Stimulated activated CD8-positive, alpha-beta memory T cell treated with anti-CD3 and anti-CD28 coated beads, Interleukin-7, amount 100 ng/mL, for 48 hours (primary cell): ENCODE results near the gene FANCM.
"Not testable (repeated sequence)": the region's sequence is repeated elsewhere in the genome, so short reads cannot be mapped to it uniquely, and the experiment has no call there.

Source experiments
- DNase-seq, 2 donors: peaks; one replicate each; pipeline ENCODE4 v3.0.0-alpha.2; 2020; ENCODE audit warnings: low read depth in 1 of 2; ENCODE audit errors: extremely low read depth in 1 of 2

FANCM gene

DNA sequence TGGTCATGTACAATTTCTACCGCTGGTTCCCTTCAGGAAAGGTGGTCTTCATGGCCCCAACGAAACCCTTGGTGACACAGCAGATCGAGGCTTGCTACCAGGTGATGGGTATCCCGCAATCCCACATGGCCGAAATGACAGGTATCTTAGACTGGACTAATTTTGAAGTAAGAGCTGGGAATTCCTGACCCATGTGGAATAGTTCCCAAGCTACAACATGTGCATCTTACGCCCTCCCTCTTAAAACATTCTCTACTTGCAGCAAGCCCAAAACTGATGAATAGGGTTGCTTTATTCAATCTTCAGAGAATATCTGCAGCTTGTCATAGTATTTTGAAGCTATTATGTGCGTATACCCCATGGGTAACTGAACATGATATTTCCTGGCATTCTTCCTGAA lies 669 bp downstream of the FANCM start:
- DNase-seq, result no peak

DNA sequence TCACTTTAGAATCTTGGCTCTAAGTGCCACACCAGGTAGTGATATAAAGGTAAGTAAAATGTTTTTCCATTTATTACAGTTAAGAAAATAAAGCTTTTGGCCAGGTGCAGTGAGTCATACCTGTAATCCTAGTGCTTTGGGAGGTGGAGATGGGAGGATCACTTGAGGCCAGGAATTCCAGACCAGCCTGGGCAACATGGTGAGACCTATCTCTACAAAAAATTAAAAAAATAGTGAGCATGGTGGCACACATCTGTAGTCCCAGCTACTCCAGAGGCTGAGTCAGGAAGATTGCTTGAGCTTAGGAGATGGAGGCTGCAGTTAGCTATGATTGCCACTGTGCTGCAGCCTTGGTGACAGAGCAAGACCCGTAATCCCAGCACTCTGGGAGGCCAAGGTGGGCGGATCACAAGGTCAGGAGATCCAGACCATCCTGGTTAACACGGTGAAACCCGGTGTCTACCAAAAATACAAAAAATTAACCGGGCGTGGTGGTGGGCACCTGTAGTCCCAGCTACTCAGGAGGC lies 5.0 kb downstream of the FANCM start:
- DNase-seq, result no peak

DNA sequence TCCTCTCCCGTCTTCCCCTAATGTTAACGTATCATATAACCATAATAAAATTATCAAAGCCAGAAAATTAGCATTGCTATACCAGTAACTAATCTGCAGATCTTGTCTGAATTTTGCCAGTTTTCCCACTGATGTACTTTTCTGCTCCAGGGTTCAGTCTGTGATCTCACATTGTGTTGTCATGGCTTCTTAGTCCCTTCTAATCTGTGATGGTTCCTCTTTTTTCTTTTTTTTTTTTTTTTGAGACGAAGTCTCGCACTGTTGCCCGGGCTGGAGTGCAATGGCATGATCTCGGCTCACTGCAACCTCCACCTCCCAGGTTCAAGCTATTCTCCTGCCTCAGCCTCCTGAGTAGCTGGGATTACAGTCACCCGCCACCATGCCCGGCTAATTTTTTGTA lies 6.4 kb downstream of the FANCM start:
- DNase-seq, result not testable (repeated sequence)

DNA sequence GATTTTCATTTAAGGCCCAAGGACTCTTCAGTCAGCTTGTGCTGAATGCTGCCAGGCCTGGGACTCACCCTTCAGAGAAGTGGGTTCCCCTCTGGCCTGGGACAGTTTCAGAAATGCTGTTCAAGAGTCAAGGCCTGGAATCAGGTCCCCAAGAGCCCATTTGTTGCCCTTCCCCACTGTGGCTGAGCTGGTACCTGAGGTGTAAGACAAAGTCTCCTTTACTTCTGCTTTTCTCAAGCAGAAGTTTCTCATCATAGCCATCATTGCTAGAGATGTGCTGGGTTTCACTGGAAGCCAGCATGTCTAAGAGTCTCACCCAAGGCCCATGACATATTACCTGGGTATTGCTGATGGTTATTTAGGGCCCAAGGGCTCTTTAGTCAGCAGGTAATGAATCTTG lies 8.9 kb downstream of the FANCM start:
- no peak for DNase-seq

DNA sequence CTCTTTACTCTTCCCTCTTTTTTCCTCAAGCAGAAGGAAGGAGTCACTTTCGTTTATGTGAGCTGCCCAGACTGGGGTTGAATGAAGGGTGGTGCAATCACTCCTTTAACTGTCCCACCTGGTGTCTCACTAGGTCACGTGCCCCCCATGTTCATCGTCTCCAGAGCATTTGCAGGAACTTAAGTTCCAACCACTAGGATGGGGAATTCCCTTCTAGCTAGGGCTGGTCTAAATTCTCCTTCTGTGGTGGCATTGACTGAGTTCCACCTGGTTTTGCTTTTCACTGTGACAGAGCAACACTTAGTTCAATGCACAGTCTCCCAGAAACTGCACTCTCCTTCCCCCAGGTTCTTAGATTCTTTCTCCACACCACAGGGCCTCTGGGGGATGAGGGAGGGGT lies 9.5 kb downstream of the FANCM start:
- DNase-seq, result no peak

DNA sequence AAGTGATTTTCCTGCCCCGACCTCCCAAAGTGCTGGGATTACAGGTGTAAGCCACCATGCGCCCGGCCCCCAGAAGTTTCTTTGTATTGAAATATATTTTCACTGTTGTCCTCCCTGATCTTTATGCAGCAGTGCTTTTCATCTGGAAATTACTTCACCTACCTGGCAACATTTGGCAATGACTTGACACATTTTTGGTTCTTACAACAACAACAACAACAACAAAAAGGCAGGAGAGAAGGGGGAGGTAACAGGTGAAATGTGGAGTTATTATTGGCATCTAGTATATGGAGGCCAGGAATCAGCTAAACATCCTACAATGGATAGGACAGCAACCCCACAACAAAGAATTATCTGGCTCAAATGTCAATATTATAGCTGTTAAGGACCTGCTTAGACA lies 13.9 kb downstream of the FANCM start:
- no peak for DNase-seq

DNA sequence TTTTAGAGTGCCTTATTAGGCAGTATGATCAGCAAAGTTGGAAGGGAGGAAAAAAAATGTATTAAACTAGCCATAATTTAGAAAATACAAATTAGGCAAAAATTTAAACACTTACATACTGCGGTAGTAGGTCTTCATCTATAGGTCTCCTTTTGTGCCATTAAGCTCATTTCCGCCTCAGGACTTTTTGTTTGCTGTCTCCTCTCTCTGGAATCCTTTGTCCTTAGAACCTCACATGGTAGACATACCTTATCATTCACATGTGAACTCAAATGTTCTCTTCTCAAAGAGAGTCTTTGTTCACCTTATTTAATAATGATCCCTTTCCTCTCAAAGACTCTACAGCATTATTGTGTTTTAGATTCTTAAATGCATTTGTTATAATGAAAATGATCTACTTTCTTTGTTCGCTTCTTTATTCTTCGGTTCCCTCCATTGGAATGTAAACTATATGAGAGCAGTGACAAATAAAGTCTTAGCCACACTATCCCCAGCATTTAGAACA lies 14.7 kb downstream of the FANCM start:
- DNase-seq, result no peak

DNA sequence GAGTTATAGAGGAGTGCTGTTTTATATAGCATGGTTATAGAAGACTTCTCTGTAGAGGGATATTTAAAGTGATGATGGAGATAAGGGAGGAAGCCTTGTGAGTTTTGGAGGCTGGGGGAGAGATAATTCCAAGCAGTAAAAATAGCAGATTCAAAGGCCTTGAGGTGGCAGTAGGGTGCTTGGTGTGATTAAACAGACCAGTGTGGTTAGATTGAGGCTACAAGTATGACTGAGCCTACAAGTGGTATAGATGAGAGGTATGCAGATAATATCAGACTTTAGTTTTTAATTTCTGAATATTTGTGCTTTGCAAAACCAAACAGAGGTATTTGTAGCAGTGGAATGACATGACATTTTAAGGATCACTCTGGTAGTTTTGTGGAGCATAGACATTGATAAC lies 20.3 kb downstream of the FANCM start:
- no peak for DNase-seq

DNA sequence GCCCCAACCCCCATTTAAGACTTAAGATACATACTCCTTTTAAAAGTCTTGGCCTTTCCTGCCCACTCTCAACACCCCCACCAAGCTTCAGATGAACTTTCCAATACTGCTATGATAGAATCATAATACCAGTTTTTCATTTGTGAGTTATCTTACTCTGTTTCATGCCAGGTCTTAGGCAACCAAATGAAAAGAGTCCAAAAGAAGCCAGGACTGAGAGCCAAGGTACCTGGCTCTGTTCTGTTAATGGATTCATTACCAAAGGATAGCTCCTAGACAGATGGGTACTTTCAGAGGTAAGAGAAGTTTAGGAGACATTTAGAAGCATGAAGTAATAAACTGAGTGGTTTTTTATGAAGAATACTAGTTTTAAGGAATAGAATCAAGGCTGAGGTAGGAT lies 34.2 kb downstream of the FANCM start:
- DNase-seq, result no peak

DNA sequence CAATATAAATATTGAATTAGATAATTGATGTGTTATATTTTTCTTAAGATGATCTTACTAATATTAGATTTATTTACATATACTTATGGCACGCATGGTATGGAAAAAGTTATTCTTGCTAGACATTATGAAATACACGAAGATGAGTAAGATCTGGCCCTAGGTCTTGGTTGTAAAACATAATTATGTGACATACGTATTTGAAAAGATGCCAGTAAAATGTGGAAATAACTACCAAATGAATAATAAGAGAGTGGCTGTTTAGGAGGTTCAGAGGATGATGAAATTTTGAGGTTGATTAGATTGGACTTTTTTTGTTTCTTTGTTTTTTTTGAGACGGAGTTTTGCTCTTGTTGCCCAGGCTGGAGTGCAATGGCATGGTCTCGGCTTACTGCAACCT lies 41.3 kb downstream of the FANCM start:
- no peak for DNase-seq

DNA sequence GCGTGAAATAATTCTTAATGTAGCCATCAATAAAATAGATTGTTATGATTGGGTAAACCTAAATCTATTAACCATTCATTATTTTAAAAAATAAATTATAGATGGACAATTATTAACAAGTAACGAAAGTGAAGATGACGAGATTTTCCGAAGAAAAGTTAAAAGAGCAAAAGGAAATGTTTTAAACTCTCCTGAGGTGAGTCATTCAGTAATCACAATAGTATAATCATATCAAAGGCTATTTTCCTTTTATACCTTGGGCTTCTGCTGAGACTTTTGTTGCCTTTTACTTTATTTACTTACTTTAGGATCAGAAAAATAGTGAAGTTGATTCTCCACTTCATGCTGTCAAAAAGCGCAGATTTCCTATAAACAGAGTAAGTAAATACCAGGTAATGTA lies 45.6 kb downstream of the FANCM start:
- no peak for DNase-seq

DNA sequence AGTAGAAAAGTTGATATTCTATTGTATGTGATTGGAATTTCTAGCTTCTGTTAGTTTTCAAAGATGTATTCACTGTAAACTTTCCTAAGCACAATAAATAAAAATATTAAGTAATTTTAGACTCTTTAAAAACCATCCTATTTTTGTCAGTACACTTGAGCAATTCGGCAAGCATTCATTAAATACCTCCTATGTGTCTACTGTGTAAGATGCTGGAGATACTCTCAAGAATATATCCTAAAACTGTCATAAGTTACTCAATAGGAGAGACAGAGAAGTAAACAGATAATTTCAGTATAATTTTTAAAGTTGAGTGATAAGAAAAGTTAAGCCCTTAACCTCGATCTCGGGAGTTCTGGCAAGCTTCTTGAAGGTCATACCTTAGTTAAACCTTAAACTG lies 46.1 kb downstream of the FANCM start:
- no peak for DNase-seq

DNA sequence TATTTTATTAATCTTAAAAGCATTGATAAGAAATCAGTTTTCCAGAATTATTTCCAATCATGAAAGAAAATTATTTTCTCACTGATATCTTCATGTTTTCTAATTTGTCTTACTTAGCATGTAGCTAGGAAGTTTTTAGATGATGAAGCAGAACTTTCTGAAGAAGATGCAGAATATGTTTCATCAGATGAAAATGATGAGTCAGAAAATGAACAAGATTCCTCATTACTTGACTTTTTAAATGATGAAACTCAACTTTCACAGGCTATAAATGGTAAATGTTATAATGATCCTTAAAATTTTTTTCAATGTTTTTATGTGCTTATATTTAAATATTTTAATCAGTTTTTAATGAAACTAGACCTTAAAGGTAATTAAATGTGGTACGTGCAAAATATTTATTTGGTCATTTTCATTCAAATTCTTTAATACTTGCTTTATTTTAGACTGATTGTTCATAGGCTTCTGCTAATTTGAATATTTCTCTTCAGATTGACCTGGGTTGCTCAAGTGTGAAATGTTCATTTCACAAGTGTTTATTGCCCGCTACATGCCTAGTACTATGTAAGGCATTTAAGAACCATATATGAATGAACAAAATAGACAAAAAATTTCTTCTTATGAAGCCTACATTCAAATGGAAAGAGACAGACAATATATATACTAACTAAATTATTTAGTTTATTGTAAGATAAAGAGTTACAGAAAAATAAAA lies 49.5 kb downstream of the FANCM start:
- DNase-seq, result no peak

DNA sequence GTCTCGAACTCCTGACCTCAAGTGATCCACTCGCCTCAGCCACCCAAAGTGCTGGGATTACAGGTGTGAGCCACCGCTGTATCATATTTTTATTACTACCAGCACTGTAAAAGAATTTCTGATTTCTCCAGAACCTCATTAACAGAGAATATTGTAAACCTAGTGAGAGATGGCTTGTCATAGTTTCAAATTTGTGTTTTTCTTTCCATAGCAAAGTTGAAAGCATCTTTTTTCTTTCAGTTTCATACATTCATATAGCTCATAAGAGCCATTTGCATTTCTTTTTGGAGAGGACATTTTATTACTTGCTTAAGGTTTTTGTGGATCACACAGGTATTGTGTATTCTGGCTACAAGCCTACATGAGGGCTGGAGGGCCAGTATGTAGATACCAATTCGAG lies 59.2 kb downstream of the FANCM start:
- DNase-seq, result no peak

DNA sequence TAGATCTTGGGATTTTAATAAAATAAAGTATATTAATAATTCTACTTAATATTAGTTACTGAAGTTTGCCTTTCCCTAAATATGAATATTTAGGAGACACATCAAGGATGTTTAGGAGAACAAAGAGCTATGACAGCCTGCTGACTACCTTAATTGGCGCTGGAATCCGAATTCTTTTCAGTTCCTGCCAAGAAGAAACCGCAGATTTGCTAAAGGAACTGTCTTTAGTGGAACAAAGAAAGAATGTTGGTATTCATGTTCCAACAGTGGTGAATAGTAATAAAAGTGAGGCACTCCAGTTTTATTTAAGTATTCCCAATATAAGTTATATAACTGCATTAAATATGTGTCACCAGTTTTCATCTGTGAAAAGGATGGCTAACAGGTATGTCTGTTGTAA lies 62.8 kb downstream of the FANCM start:
- no peak for DNase-seq

DNA sequence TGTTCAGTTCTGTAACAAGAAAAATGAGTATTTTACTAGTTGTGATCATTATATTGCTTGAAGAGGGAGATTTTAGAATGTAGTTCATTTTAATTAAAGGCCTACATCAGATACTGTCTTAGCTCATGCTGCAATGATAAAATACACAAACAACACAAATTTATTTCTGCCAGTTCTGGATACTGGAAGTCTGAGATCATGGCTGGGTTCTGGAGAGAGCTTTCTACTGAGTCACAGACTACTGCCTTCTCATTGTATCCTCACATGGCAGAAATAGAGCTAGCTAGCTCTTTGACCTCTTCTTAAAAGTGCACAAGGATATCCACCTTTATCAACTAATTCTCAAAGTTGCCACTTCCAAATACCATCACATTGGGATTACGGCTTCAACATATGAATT lies 63.5 kb downstream of the FANCM start:
- no peak for DNase-seq

DNA sequence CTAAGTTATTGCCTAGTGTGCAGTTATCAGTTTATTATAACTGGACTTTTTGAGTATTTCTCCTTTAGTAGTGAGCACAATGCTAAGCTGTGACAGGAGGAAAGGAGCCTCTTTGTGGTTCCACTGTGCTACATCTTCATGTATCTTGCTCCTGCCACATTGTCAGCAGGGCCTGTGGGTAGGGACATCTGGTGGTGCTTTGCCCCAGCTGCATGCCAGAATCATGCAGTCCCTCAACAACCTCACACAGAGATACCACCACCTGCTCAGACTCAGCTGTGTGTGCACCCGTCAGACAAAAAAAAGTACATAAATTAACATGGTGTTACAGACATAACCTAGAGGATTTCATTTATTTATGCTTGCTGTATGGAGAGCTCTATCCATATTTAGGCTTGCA lies 66.2 kb downstream of the FANCM start:
- peak in 1 of 2 donors; percentile 10 for DNase-seq

DNA sequence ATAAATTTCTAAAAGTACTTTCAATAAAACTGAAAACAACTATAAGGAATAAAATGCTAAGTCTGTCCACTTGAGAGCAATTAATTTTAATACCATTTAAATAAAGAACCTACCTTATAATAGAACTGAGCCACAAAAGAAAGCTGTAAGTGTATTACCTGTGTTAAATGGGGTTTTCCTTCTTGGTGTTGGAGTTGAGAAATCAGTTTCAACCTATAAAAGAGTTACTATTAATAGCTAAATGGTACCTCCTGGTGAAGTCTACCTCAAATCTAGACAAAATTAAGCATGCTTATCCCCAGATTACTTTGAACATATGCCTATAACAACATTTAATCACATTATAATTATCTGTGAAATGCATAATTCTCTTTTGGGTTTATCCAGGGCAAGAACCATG lies 68.5 kb downstream of the FANCM start:
- no peak for DNase-seq

DNA sequence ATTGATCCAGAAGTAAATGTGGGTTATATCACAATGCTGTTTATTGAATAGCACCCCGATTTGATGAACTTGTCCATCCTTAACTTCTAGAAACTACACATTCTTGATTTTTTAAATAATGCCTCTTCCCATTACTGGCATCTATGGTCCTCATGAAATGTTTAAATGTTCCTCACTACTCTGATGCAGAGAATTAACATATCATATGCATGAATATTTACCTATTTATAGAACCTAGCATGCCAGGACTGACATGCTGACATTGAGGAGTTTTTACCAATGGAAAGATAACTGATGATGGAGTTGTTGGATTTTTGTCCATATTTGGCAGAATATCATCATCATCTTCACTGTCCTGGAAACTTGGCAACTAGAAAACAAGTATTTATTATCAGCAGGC lies 74.4 kb downstream of the FANCM start:
- DNase-seq, result no peak

DNA sequence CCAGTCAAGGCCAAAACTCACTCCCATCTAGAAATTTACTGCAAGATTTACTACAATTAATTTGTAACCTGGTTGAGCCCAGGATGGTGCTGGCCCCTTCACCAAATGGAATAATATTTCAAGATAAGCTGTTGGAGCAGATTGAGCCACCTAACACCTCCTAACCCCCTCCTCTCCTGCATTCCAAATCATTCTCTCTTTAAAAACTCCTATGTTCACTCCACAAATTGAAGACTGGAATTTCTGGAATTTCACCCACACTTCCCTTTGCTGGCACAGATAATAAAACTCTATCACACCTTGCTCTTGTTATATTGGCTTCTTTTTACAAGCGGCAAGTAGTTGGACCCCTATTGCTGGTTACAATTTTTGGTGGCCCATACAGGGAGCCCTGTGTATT lies 75.6 kb downstream of the FANCM start:
- no peak for DNase-seq

DNA sequence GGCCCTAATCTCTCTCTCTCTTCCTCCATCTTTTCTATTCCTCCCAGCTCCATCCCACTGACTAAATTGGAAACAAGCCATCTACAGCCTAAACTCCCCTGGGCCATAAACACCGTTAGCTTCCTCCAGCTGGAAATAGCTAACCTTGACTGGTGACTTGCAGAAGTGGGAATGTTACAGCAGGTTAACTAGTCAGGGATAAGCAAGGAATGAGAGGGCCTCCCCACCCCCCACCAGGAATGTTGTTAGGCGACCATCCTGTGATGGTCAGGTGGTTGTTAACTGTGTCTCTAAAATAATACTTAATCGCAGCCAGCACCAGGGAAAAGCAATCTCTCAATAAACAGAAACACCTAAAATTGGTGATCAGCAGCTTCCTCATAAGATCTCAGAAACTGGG lies 76.5 kb downstream of the FANCM start:
- DNase-seq, result no peak

DNA sequence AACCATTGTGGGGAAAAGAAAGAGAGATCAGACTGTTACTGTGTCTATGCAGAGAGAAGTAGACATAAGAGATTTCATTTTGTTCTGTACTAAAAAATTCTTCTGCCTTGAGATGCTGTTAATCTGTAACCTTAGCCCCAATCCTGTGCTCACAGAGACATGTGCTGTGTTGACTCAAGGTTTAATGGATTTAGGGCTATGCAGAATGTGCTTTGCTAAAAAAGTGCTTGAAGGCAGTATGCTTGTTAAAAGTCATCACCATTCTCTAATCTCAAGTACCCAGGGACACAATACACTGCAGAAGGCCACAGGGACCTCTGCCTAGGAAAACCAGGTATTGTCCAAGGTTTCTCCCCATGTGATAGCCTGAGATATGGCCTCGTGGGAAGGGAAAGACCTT lies 78.0 kb downstream of the FANCM start:
- not testable (repeated sequence) for DNase-seq

DNA sequence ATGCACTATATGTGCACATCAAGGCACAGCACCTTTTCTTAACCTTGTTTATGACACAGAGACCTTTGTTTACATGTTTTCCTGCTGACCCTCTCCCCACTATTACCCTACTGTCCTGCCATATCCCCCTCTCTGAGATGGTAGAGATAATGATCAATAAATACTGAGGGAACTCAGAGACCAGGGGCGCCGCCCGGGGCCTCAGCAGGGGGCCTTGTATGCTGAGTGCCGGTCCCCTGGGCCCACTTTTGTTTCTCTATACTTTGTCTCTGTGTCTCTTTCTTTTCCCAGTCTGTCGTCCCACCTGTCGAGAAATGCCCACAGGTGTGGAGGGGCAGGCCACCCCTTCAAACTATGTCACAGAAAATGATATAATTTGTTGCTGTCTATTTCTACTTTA lies 78.6 kb downstream of the FANCM start:
- DNase-seq, result not testable (repeated sequence)
